ENCODE results near the gene THPO. TPM values are rescaled to one million over a fixed set of nuclear protein-coding genes. Genes with fewer than 3 reads are reported as not detected.

THPO gene
- polyA plus RNA-seq, 1 donor from 2014 or later: 0.59 TPM

- Histone ChIP-seq H3K27ac (ENCODE audit: low read length) (no peak overlapping the region), H3K79me2 (replicated peaks; ENCODE audit: insufficient read depth, low read length) (no peaks in the 10 kb centered on the region), H3F3A (ENCODE audit: insufficient read depth, low read length, poor library complexity, severe bottlenecking) (no peaks in the 10 kb centered on the region), H3K27me3 (ENCODE audit: insufficient read depth, low read depth, low read length) (peaks cover 39% of the 10 kb centered on the region), H3K9me3 (ENCODE audit: low read length) (no peaks in the 10 kb centered on the region), H3K4me2 (ENCODE audit: low read length) (no peak overlapping the region), H3K4me3 (ENCODE audit: low read length) (no peak overlapping the region), H2AFZ (ENCODE audit: low read depth, low read length) (no peak overlapping the region), H3K9ac (ENCODE audit: low read length) (no peak overlapping the region), H3K9me2 (ENCODE audit: insufficient read depth, low read length) (no peaks in the 10 kb centered on the region), H3K36me3 (ENCODE audit: insufficient read depth, low read length) (no peaks in the 10 kb centered on the region), H4K20me1 (ENCODE audit: insufficient read depth) (no peaks in the 10 kb centered on the region)
- TF ChIP-seq EP300 (conservative IDR thresholded peaks at IDR 0.05; ENCODE audit: poor library complexity, severe bottlenecking) (no peak), EZH2 (IDR thresholded peaks at IDR 0.05; ENCODE audit: borderline replicate concordance, insufficient read depth, low read length, poor library complexity, severe bottlenecking) (no peak), POLR2AphosphoS5 (IDR thresholded peaks at IDR 0.05) (no peak), TAF1 (IDR thresholded peaks at IDR 0.05; ENCODE audit: low read depth) (no peak), RAD21 (conservative IDR thresholded peaks at IDR 0.05) (no peak), MXI1 (conservative IDR thresholded peaks at IDR 0.05; ENCODE audit: poor library complexity, severe bottlenecking) (no peak), SMC3 (conservative IDR thresholded peaks at IDR 0.05; ENCODE audit: poor library complexity) (no peak)
- TF ChIP-seq, protein P1, sequence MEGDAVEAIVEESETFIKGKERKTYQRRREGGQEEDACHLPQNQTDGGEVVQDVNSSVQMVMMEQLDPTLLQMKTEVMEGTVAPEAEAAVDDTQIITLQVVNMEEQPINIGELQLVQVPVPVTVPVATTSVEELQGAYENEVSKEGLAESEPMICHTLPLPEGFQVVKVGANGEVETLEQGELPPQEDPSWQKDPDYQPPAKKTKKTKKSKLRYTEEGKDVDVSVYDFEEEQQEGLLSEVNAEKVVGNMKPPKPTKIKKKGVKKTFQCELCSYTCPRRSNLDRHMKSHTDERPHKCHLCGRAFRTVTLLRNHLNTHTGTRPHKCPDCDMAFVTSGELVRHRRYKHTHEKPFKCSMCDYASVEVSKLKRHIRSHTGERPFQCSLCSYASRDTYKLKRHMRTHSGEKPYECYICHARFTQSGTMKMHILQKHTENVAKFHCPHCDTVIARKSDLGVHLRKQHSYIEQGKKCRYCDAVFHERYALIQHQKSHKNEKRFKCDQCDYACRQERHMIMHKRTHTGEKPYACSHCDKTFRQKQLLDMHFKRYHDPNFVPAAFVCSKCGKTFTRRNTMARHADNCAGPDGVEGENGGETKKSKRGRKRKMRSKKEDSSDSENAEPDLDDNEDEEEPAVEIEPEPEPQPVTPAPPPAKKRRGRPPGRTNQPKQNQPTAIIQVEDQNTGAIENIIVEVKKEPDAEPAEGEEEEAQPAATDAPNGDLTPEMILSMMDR (IDR thresholded peaks at IDR 0.05; ENCODE audit: poor library complexity, severe bottlenecking): no peak
These were observed 4.5 kb upstream of the THPO start for GRCh38 chr3:184382326-184383032.

DNA sequence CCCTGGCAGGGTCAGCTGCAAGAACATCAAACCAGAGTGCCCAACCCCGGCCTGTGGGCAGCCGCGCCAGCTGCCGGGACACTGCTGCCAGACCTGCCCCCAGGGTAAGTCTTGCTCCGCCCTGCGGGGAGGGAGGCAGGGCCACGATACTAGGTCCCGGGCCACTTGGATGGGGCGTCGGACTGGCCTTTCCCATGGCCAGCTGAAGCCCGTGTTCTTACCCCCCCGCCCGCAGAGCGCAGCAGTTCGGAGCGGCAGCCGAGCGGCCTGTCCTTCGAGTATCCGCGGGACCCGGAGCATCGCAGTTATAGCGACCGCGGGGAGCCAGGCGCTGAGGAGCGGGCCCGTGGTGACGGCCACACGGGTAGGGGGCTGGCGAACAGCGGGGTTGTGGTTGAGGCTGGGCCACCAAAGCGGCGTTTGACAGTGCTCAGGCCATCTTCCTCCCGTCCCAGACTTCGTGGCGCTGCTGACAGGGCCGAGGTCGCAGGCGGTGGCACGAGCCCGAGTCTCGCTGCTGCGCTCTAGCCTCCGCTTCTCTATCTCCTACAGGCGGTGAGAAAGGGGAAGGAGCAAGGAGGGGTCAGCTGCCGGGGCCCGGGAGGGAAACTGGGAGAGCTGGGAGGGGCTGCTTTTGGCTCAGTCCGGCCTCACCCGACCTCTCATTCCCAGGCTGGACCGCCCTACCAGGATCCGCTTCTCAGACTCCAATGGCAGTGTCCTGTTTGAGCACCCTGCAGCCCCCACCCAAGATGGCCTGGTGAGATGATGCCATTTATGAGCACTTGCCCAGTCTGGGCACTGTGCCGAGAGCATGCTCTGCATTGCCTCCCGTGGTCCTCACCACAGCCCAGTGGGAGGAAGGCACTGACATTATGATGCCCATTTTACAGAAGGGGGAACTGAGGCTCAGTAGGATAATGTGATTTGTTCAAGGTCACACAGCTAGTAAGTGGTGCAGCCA is 3.5 kb upstream of the THPO start:
- TF ChIP-seq MXI1 (conservative IDR thresholded peaks at IDR 0.05; ENCODE audit: poor library complexity, severe bottlenecking) (no peak), EZH2 (IDR thresholded peaks at IDR 0.05; ENCODE audit: borderline replicate concordance, insufficient read depth, low read length, poor library complexity, severe bottlenecking) (no peak), EP300 (conservative IDR thresholded peaks at IDR 0.05; ENCODE audit: poor library complexity, severe bottlenecking) (no peak), SMC3 (conservative IDR thresholded peaks at IDR 0.05; ENCODE audit: poor library complexity) (no peak), RAD21 (conservative IDR thresholded peaks at IDR 0.05) (no peak), TAF1 (IDR thresholded peaks at IDR 0.05; ENCODE audit: low read depth) (no peak), POLR2AphosphoS5 (IDR thresholded peaks at IDR 0.05) (no peak)
- TF ChIP-seq, protein P2, sequence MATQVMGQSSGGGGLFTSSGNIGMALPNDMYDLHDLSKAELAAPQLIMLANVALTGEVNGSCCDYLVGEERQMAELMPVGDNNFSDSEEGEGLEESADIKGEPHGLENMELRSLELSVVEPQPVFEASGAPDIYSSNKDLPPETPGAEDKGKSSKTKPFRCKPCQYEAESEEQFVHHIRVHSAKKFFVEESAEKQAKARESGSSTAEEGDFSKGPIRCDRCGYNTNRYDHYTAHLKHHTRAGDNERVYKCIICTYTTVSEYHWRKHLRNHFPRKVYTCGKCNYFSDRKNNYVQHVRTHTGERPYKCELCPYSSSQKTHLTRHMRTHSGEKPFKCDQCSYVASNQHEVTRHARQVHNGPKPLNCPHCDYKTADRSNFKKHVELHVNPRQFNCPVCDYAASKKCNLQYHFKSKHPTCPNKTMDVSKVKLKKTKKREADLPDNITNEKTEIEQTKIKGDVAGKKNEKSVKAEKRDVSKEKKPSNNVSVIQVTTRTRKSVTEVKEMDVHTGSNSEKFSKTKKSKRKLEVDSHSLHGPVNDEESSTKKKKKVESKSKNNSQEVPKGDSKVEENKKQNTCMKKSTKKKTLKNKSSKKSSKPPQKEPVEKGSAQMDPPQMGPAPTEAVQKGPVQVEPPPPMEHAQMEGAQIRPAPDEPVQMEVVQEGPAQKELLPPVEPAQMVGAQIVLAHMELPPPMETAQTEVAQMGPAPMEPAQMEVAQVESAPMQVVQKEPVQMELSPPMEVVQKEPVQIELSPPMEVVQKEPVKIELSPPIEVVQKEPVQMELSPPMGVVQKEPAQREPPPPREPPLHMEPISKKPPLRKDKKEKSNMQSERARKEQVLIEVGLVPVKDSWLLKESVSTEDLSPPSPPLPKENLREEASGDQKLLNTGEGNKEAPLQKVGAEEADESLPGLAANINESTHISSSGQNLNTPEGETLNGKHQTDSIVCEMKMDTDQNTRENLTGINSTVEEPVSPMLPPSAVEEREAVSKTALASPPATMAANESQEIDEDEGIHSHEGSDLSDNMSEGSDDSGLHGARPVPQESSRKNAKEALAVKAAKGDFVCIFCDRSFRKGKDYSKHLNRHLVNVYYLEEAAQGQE (IDR thresholded peaks at IDR 0.05; ENCODE audit: borderline replicate concordance): no peak
- TF ChIP-seq, protein P1 (IDR thresholded peaks at IDR 0.05; ENCODE audit: poor library complexity, severe bottlenecking): no peak
- Histone ChIP-seq H3K79me2 (replicated peaks; ENCODE audit: insufficient read depth, low read length) (no peaks in the 10 kb centered on the region), H3K9ac (ENCODE audit: low read length) (no peak overlapping the region), H3K4me3 (ENCODE audit: low read length) (peak overlapping the region; percentile 65), H4K20me1 (ENCODE audit: insufficient read depth) (no peaks in the 10 kb centered on the region), H3K4me2 (ENCODE audit: low read length) (no peak overlapping the region), H3K9me2 (ENCODE audit: insufficient read depth, low read length) (no peaks in the 10 kb centered on the region), H3K27ac (ENCODE audit: low read length) (no peak overlapping the region), H3K9me3 (ENCODE audit: low read length) (no peaks in the 10 kb centered on the region), H3K36me3 (ENCODE audit: insufficient read depth, low read length) (no peaks in the 10 kb centered on the region), H3F3A (ENCODE audit: insufficient read depth, low read length, poor library complexity, severe bottlenecking) (no peaks in the 10 kb centered on the region), H2AFZ (ENCODE audit: low read depth, low read length) (no peak overlapping the region), H3K27me3 (ENCODE audit: insufficient read depth, low read depth, low read length) (peaks cover 39% of the 10 kb centered on the region)
